ENCODE measurements around the gene HMSD. TPM values are rescaled to one million over a fixed set of nuclear protein-coding genes. Genes with fewer than 3 reads are reported as not detected.
"Not testable (repeated sequence)": the region's sequence is repeated elsewhere in the genome, so short reads cannot be mapped to it uniquely, and the experiment has no call there.

The HMSD gene
- total RNA-seq, 4 donors from 2014 or later, result 0.18 to 0.19 TPM; not detected in 2

DNA sequence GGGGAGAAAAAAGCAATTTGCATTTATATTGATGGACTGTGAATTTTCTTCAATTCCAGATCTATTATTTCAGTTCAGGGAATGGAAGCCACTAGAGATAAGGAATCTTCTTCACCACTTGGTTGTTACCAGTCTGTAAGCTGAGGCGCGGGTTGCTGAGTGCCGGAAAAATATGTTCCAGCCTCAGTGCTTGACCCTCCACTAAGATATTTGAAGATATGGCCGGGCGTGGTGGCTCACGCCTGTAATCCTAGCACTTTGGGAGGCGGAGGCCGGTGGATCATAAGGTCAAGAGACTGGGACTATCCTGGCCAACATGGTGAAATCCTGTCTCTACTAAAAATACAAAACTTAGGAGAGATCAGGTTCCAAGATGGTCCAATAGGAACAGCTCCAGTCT, 9.1 kb upstream of the HMSD start:
- no peak overlapping the region for H3K27ac ChIP-seq
- TF ChIP-seq POLR2A (IDR thresholded peaks at IDR 0.05), result no peak
- TF ChIP-seq, protein P1, sequence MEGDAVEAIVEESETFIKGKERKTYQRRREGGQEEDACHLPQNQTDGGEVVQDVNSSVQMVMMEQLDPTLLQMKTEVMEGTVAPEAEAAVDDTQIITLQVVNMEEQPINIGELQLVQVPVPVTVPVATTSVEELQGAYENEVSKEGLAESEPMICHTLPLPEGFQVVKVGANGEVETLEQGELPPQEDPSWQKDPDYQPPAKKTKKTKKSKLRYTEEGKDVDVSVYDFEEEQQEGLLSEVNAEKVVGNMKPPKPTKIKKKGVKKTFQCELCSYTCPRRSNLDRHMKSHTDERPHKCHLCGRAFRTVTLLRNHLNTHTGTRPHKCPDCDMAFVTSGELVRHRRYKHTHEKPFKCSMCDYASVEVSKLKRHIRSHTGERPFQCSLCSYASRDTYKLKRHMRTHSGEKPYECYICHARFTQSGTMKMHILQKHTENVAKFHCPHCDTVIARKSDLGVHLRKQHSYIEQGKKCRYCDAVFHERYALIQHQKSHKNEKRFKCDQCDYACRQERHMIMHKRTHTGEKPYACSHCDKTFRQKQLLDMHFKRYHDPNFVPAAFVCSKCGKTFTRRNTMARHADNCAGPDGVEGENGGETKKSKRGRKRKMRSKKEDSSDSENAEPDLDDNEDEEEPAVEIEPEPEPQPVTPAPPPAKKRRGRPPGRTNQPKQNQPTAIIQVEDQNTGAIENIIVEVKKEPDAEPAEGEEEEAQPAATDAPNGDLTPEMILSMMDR (IDR thresholded peaks at IDR 0.05), result no peak
- no peaks in the 10 kb centered on the region for H3K36me3 ChIP-seq
- no peak overlapping the region for H3K4me3 ChIP-seq
- no peak for DNase-seq
- H3K27me3 ChIP-seq, result peaks cover 0 to 29% (median 2%) of the 10 kb centered on the region in 4 donors
- peaks cover 6 to 14% (median 8%) of the 10 kb centered on the region in 3 donors for H3K4me1 ChIP-seq
- WGBS, 2 donors, result 95 to 98% methylated on average over 4 to 8 of the region's 8 CpGs
- H3K9me3 ChIP-seq, result no peaks in the 10 kb centered on the region
- intact Hi-C loops (cut with DNase I), result no loop called here

DNA sequence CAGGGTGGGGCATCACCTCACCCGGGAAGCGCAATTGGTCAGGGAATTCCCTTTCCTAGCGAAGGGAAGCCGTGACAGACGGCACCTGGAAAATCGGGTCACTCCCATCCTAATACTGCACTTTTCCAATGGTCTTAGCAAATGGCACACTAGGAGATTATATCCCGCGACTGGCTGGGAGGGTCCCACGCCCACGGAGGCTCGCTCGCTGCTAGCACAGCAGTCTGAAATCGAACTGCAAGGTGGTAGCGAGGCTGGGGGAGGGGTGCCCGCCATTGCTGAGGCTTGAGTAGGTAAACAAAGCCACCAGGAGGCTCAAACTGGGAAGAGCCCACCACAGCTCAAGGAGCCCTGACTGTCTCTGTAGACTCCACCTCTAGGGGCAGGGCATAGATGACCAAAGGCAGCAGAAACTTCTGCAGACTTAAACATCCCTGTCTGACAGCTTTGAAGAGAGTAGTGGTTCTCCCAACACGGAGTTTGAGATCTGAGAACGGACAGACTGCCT, 8.5 kb upstream of the HMSD start:
- H3K9me3 ChIP-seq; H3K27ac ChIP-seq; H3K36me3 ChIP-seq; H3K4me3 ChIP-seq; DNase-seq; intact Hi-C loops (cut with DNase I): not testable (repeated sequence)
- Histone ChIP-seq H3K4me1 (peaks cover 6 to 14% (median 8%) of the 10 kb centered on the region in 3 donors), H3K27me3 (peaks cover 0 to 35% (median 2%) of the 10 kb centered on the region in 4 donors)
- WGBS, 2 donors, result 84% methylated on average over 5 to 6 of the region's 17 CpGs

DNA sequence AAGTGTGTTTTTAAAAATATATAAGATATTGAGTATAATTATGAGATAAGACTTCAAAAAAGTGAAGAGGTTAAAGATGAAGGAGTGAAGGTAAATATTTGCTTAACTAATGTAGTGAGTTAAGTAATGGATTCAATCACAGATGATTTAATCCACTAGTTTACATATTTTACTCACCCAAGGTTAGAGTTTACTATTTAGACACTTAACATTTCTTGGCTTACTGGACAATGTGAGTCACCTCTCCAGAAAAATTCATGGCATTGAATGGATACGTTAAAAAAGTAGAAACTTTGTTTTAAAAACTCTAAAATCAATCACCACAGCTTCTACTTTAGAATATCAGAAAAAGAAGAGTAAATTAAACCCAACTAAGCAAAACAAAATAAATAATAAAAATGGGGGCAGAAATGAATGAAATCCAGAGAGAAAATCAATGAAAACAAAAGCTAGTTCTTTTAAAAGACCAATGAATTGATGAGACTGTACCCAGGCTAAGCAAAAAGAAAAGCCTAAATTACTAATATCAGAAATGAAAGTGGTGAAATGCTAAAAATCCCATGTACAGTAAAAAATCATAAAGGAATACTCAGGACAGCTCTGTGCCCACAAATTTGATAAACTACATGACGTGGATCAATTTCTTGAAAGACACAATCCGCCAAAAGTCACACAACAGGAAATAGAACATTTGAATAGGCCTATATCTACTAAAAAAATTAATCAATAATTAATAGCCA, 1.9 kb upstream of the HMSD start:
- intact Hi-C loops (cut with DNase I), result no loop called here
- no peaks in the 10 kb centered on the region for H3K9me3 ChIP-seq
- WGBS, 2 donors, result 69 to 82% methylated on average over 3 of the region's 3 CpGs
- peaks cover 3 to 15% (median 4%) of the 10 kb centered on the region in 3 donors for H3K4me1 ChIP-seq
- no peak overlapping the region for H3K27ac ChIP-seq
- TF ChIP-seq, protein P1 (IDR thresholded peaks at IDR 0.05), result no peak
- no peak for TF ChIP-seq POLR2A (IDR thresholded peaks at IDR 0.05)
- H3K27me3 ChIP-seq, result peaks cover 0 to 17% (median 0%) of the 10 kb centered on the region in 4 donors
- DNase-seq, result no peak
- no peak overlapping the region for H3K4me3 ChIP-seq
- H3K36me3 ChIP-seq, result no peaks in the 10 kb centered on the region

- 56 to 59% methylated on average over 4 of the region's 4 CpGs for WGBS, 2 donors
- H3K27me3 ChIP-seq, result peaks cover 0 to 10% (median 0%) of the 10 kb centered on the region in 4 donors
Observed at GRCh38 chr18:63951302-63951705, 2.2 kb downstream of the HMSD start.

DNA sequence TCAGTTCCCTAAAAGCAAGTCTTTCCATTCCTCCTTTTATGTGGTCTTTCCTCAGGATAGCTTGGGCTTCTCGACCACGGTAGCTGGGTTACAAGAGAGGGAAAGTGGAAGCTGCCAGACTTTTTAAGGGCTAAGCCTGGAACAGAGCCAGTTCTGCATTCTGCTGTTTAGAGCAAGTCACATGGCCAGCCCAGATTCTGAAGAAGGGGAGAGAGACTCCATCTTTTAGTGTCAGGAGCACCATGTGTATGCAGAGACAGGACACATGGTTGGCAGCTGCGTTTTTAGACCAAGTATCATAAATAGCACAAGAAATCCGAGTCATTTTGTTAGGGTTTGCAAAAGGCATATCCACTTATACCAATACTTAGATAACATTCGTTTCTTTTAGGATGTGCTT, 4.7 kb downstream of the HMSD start:
- WGBS, 2 donors, result 58 to 69% methylated on average over 5 of the region's 5 CpGs
- intact Hi-C loops (cut with DNase I), result no loop called here
- Histone ChIP-seq H3K27ac (no peak overlapping the region), H3K4me3 (no peak overlapping the region), H3K9me3 (no peaks in the 10 kb centered on the region), H3K4me1 (peaks cover 3 to 11% (median 4%) of the 10 kb centered on the region in 3 donors), H3K27me3 (peaks cover 0 to 17% (median 0%) of the 10 kb centered on the region in 4 donors), H3K36me3 (no peaks in the 10 kb centered on the region)
- no peak for DNase-seq
- TF ChIP-seq, protein P1 (IDR thresholded peaks at IDR 0.05), result no peak
- no peak for TF ChIP-seq POLR2A (IDR thresholded peaks at IDR 0.05)

More at GRCh38 chr18:63951302-63951705, 2.2 kb downstream of the HMSD start:
- H3K4me1 ChIP-seq, result peaks cover 3 to 15% (median 4%) of the 10 kb centered on the region in 3 donors
- no peak for DNase-seq
- H3K4me3 ChIP-seq, result no peak overlapping the region
- H3K36me3 ChIP-seq, result no peaks in the 10 kb centered on the region
- H3K9me3 ChIP-seq, result no peaks in the 10 kb centered on the region
- TF ChIP-seq, protein P1 (IDR thresholded peaks at IDR 0.05), result peak in 1 of 6 experiments; percentile 26
- TF ChIP-seq POLR2A (IDR thresholded peaks at IDR 0.05), result no peak
- no peak overlapping the region for H3K27ac ChIP-seq
- intact Hi-C loops (cut with DNase I), result no loop called here
